HCT116 (cell line): ENCODE results near the gene ADAD2. TPM values are rescaled to one million over a fixed set of nuclear protein-coding genes. Genes with fewer than 3 reads are reported as not detected.

Experiments
- ATAC-seq: fragments of 200-7000 bp; cut with Tn5 transposase; 2 replicates; pipeline ENCODE4 v1.9.1; 2020; ENCODE audit warnings: mild to moderate bottlenecking, moderate library complexity
- BruUV-seq: library from RNA; stranded (reverse); fragments of 400-500 nt; replicated peaks from 2 replicates; lab custom pipeline; 2021; lab: Mats Ljungman, UMichigan
- CTCF ChIA-PET: fragments of 300-600 bp; sonication (Branson Sonifier 250); formaldehyde crosslinking; loops from one replicate; lab custom pipeline; 2021; ENCODE audit warnings: antibody characterized with exemption; lab: Charles Lee
- POLR2A ChIA-PET: fragments of 300-600, 350-600 bp; sonication (Branson Sonifier 250); formaldehyde crosslinking; loops from one replicate; lab custom pipeline; 2021; ENCODE audit warnings: antibody characterized with exemption; lab: Charles Lee
- RAD21 ChIA-PET, 2 experiments: fragments of 300-600 bp; sonication (Branson Sonifier 250); formaldehyde crosslinking; loops; one replicate each; lab custom pipeline; 2023; ENCODE audit warnings: low total read pairs in 2 of 2; ENCODE audit not compliant: uncharacterized antibody in 2 of 2, unreplicated experiment in 2 of 2, low non-redundant PET in 1 of 2; lab: Charles Lee
- DNase-seq: peaks from one replicate; pipeline ENCODE4 v3.0.0-alpha.2; 2010; ENCODE audit warnings: low read depth, low spot score
- H2AFZ ChIP-seq: fragments of 200-600 bp; shearing (Covaris generic), sonication (generic); 2 replicates; pipeline ENCODE4 v1.6.1; 2017; ENCODE audit warnings: low read depth, mixed run types, mixed read lengths, antibody characterized with exemption, low read length; ENCODE audit not compliant: poor library complexity, severe bottlenecking
- H3K27ac ChIP-seq: 2 replicates; pipeline ENCODE4 v1.5.1; 2012; ENCODE audit warnings: low read depth, low read length
- H3K27me3 ChIP-seq: fragments of 200-600 bp; sonication (generic); 2 replicates; pipeline ENCODE4 v1.6.1; 2016; ENCODE audit warnings: mixed run types, low read length, mixed read lengths; ENCODE audit not compliant: insufficient read depth
- H3K36me3 ChIP-seq, 2 experiments: fragments of 200-500 bp in 1 of 2; fragments of 200-600 bp in 1 of 2; sonication (Bioruptor generic) in 1 of 2; sonication (generic) in 1 of 2; 2 replicates each; pipeline versions ENCODE4 v1.5.1 to v1.6.1; 2014 to 2016; ENCODE audit warnings: low read length in 2 of 2, inconsistent platforms in 1 of 2, mixed read lengths in 1 of 2, mixed run types in 1 of 2; ENCODE audit not compliant: insufficient read depth in 2 of 2, control insufficient read depth in 1 of 2
- H3K4me1 ChIP-seq, 2 experiments: fragments of 200-600 bp in 1 of 2; sonication (generic) in 1 of 2; 2 replicates each; pipeline versions ENCODE4 v1.5.1 to v1.6.1; 2012 to 2017; ENCODE audit warnings: low read length in 2 of 2, inconsistent platforms in 1 of 2, mild to moderate bottlenecking in 1 of 2, mixed read lengths in 1 of 2, mixed run types in 1 of 2, moderate library complexity in 1 of 2; ENCODE audit not compliant: insufficient read depth in 2 of 2, control insufficient read depth in 1 of 2
- H3K4me2 ChIP-seq: fragments of 200-600 bp; sonication (generic); 2 replicates; pipeline ENCODE4 v1.6.1; 2017; ENCODE audit warnings: mixed run types, low read length, mixed read lengths
- H3K4me3 ChIP-seq, 2 experiments: fragments of 200-600 bp in 1 of 2; sonication (generic) in 1 of 2; replicated peaks in 1 of 2; 2 replicates each; pipeline ENCODE4 v1.5.1; 2011 to 2016; ENCODE audit warnings: low read length in 2 of 2, control low read depth in 1 of 2, low read depth in 1 of 2, mild to moderate bottlenecking in 1 of 2, mixed read lengths in 1 of 2, mixed run types in 1 of 2
- H3K79me2 ChIP-seq: fragments of 200-600 bp; sonication (generic); 2 replicates; pipeline ENCODE4 v1.6.1; 2017; ENCODE audit warnings: mild to moderate bottlenecking, mixed run types, low read length, moderate library complexity, mixed read lengths; ENCODE audit not compliant: insufficient read depth
- H3K9ac ChIP-seq: fragments of 200-600 bp; sonication (generic); 2 replicates; pipeline ENCODE4 v1.6.1; 2016; ENCODE audit warnings: low read length, mixed read lengths
- H3K9me2 ChIP-seq: fragments of 200-600 bp; sonication (generic), shearing (Covaris generic); 2 replicates; pipeline ENCODE4 v1.6.1; 2017; ENCODE audit warnings: mixed run types, mild to moderate bottlenecking, moderate library complexity; ENCODE audit not compliant: insufficient read depth
- H3K9me3 ChIP-seq, 2 experiments: fragments of 200-500 bp in 1 of 2; fragments of 200-600 bp in 1 of 2; sonication (Bioruptor generic) in 1 of 2; sonication (generic) in 1 of 2; 2 replicates each; pipeline ENCODE4 v1.6.1; 2014 to 2017; ENCODE audit warnings: low read length in 2 of 2, mixed read lengths in 2 of 2, inconsistent platforms in 1 of 2, low read depth in 1 of 2, mild to moderate bottlenecking in 1 of 2, mixed run types in 1 of 2, moderate library complexity in 1 of 2; ENCODE audit not compliant: control insufficient read depth in 1 of 2, insufficient read depth in 1 of 2
- H4K20me1 ChIP-seq: fragments of 200-600 bp; sonication (generic), shearing (Covaris generic); 2 replicates; pipeline ENCODE4 v1.6.1; 2017; ENCODE audit warnings: mixed run types, mild to moderate bottlenecking, moderate library complexity; ENCODE audit not compliant: insufficient read depth
- ELF1 ChIP-seq: IDR thresholded peaks from 2 replicates; pipeline ENCODE4 v1.6.1; 2012; ENCODE audit warnings: low read depth, borderline replicate concordance
- EZH2 ChIP-seq: fragments of 200-600 bp; sonication (generic); IDR thresholded peaks from 2 replicates; pipeline ENCODE4 v1.6.1; 2017; ENCODE audit warnings: antibody characterized with exemption, mixed run types
- EZH2phosphoT487 ChIP-seq: fragments of 200-600 bp; IDR thresholded peaks from 2 replicates; pipeline ENCODE4 v1.6.1; 2018; ENCODE audit warnings: antibody characterized with exemption, borderline replicate concordance
- POLR2A ChIP-seq: IDR thresholded peaks from 2 replicates; pipeline ENCODE4 v1.7.0; 2011; ENCODE audit warnings: borderline replicate concordance; ENCODE audit not compliant: insufficient read depth, insufficient read length; ENCODE audit errors: extremely low read depth
- RAD21 ChIP-seq: IDR thresholded peaks from 2 replicates; pipeline ENCODE4 v1.6.1; 2012; ENCODE audit warnings: low read depth, mild to moderate bottlenecking
- SRF ChIP-seq: IDR thresholded peaks from 2 replicates; pipeline ENCODE4 v1.6.1; 2012; ENCODE audit warnings: low read depth
- TCF7L2 ChIP-seq: IDR thresholded peaks from 2 replicates; pipeline ENCODE4 v1.7.0; 2011; ENCODE audit warnings: borderline replicate concordance, inconsistent platforms; ENCODE audit not compliant: insufficient read depth, insufficient read length; ENCODE audit errors: extremely low read depth
- intact Hi-C: fragments of 100-400 bp; cut with micrococcal nuclease; formaldehyde crosslinking; loops from 2 replicates; pipeline ENCODE4 v1.10.0; 2022
- total RNA-seq: library from RNA; stranded (reverse); gene quantifications from one replicate; pipeline ENCODE4 v1.2.1, GENCODE V29; 2021; ENCODE audit not compliant: unreplicated experiment
- TF ChIP-seq, protein P1 (sequence below), 3 experiments: fragments of 200-600 bp in 1 of 3; sonication (generic) in 1 of 3; IDR thresholded peaks in 2 of 3; conservative IDR thresholded peaks in 1 of 3; 2 replicates each; pipeline ENCODE4 v1.5.1; 2012 to 2017; ENCODE audit warnings: low read depth in 2 of 3, low read length in 2 of 3, antibody characterized with exemption in 1 of 3, borderline replicate concordance in 1 of 3, control low read depth in 1 of 3, mild to moderate bottlenecking in 1 of 3, mixed read lengths in 1 of 3, mixed run types in 1 of 3, moderate library complexity in 1 of 3; ENCODE audit not compliant: insufficient read depth in 1 of 3
- TF ChIP-seq, protein P2 (sequence below): IDR thresholded peaks from 2 replicates; pipeline ENCODE4 v1.6.1; 2012

The ADAD2 gene
- total RNA-seq, 1 experiment from 2014 or later: not detected

DNA sequence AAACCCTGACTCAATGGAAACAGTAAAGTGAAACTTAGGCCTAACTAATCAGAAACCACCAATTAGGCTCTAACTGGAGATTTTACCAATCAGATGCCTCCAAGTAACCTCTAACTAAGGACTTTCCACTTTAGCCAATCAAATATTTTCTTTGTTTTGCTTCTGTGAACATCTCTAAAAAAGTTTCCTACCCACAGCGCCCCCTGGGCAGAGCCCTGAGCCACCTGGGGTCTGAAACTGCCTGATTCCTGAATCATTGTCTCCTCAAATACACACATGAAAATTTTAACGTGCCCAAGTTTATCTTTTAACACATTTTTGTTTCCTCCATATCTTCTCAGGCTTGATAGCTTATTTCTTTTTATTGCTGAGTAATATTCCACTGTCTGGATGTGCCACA, 19.0 kb downstream of the ADAD2 start:
- H2AFZ ChIP-seq: peak overlapping the region; percentile 1
- no TSS peak for BruUV-seq

DNA sequence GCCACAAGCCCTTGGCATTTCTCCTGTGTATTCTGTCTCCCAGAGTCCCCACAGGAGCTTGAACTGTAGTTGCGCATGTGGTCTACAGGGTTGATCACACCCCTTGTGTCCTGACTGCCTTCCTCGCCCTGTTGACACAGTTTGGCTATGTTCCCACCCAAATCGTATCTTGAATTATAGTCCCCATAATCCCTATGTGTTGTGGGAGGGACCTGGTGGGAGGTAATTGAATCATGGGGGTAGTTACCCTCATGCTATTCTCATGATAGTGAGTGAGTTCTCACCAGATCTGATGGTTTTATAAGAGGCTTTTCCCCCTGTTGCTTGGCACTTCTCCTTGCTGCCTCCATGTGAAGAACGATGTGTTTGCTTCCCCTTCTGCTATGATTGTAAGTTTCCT, 21.2 kb downstream of the ADAD2 start:
- RAD21 ChIA-PET: no interaction called here
- H3K27ac ChIP-seq: no peak overlapping the region
- H3K9ac ChIP-seq: no peak overlapping the region
- no peaks in the 10 kb centered on the region for H4K20me1 ChIP-seq
- H3K27me3 ChIP-seq: no peaks in the 10 kb centered on the region
- H3K4me2 ChIP-seq: no peak overlapping the region
- H3K4me3 ChIP-seq: no peak overlapping the region
- H3K9me3 ChIP-seq: no peaks in the 10 kb centered on the region
- BruUV-seq: no TSS peak
- DNase-seq (no peak), ATAC-seq (no peak)
- H3K9me2 ChIP-seq: no peaks in the 10 kb centered on the region
- intact Hi-C loops: no loop called here
- no peaks in the 10 kb centered on the region for H3K79me2 ChIP-seq
- no peaks in the 10 kb centered on the region for H3K36me3 ChIP-seq
- POLR2A ChIA-PET: no interaction called here
- TF ChIP-seq, protein P1, sequence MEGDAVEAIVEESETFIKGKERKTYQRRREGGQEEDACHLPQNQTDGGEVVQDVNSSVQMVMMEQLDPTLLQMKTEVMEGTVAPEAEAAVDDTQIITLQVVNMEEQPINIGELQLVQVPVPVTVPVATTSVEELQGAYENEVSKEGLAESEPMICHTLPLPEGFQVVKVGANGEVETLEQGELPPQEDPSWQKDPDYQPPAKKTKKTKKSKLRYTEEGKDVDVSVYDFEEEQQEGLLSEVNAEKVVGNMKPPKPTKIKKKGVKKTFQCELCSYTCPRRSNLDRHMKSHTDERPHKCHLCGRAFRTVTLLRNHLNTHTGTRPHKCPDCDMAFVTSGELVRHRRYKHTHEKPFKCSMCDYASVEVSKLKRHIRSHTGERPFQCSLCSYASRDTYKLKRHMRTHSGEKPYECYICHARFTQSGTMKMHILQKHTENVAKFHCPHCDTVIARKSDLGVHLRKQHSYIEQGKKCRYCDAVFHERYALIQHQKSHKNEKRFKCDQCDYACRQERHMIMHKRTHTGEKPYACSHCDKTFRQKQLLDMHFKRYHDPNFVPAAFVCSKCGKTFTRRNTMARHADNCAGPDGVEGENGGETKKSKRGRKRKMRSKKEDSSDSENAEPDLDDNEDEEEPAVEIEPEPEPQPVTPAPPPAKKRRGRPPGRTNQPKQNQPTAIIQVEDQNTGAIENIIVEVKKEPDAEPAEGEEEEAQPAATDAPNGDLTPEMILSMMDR (IDR thresholded peaks at IDR 0.05 in 2 of 3, conservative IDR thresholded peaks at IDR 0.05 in 1 of 3; ENCODE audit: borderline replicate concordance in 1 of 3, insufficient read depth in 1 of 3, low read depth in 2 of 3, low read length in 2 of 3): no peak
- TF ChIP-seq ELF1: no peak
- TF ChIP-seq, protein P2, sequence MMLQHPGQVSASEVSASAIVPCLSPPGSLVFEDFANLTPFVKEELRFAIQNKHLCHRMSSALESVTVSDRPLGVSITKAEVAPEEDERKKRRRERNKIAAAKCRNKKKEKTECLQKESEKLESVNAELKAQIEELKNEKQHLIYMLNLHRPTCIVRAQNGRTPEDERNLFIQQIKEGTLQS: no peak
- TF ChIP-seq EZH2phosphoT487: no peak
- TF ChIP-seq POLR2A: no peak
- TF ChIP-seq EZH2: no peak
- TF ChIP-seq RAD21: no peak
- TF ChIP-seq TCF7L2: no peak
- H2AFZ ChIP-seq: no peak overlapping the region
- CTCF ChIA-PET: no interaction called here
- H3K4me1 ChIP-seq: no peaks in the 10 kb centered on the region

More for the DNA sequence above, 19.0 kb downstream of the ADAD2 start:
- ChIA-PET RAD21 (no interaction called here), POLR2A (no interaction called here), CTCF (interaction anchor here (1.6 kb wide), 1 partner anchor 23 kb away, joined by 4 read pairs; the partner anchor contains the start of gene TAF1C)
- ATAC-seq: peak; percentile 53
- no peak overlapping the region for H3K27ac ChIP-seq
- no peaks in the 10 kb centered on the region for H3K9me2 ChIP-seq
- H3K79me2 ChIP-seq: no peaks in the 10 kb centered on the region
- H3K9ac ChIP-seq: no peak overlapping the region
- no peaks in the 10 kb centered on the region for H4K20me1 ChIP-seq
- no peaks in the 10 kb centered on the region for H3K4me1 ChIP-seq
- no peak overlapping the region for H3K4me2 ChIP-seq
- TF ChIP-seq, protein P1 (IDR thresholded peaks at IDR 0.05 in 2 of 3, conservative IDR thresholded peaks at IDR 0.05 in 1 of 3; ENCODE audit: borderline replicate concordance in 1 of 3, insufficient read depth in 1 of 3, low read depth in 2 of 3, low read length in 2 of 3): peak; percentile 23 to 59 (median 31); a peak in 4 of 6 replicates
- TF ChIP-seq SRF: no peak
- no peaks in the 10 kb centered on the region for H3K9me3 ChIP-seq
- H3K27me3 ChIP-seq: no peaks in the 10 kb centered on the region
- DNase-seq: peak; percentile 34
- no peak overlapping the region for H3K4me3 ChIP-seq
- no peaks in the 10 kb centered on the region for H3K36me3 ChIP-seq
- intact Hi-C loops: no loop called here
